Caco-2 (cell line): ENCODE data around the gene IFIT1. TPM values are rescaled to one million over a fixed set of nuclear protein-coding genes. Genes with fewer than 3 reads are reported as not detected.

Experiments used
- BruUV-seq: library from RNA; stranded (reverse); fragments of 400-500 nt; replicated peaks from 2 replicates; lab custom pipeline; 2021; lab: Mats Ljungman, UMichigan
- CTCF ChIA-PET: fragments of 300-600 bp; sonication (Branson Sonifier 250); formaldehyde crosslinking; loops from one replicate; lab custom pipeline; 2022; ENCODE audit warnings: antibody characterized with exemption; lab: Charles Lee
- POLR2A ChIA-PET: fragments of 300-600 bp; sonication (Branson Sonifier 250); formaldehyde crosslinking; loops from one replicate; lab custom pipeline; 2022; ENCODE audit warnings: antibody characterized with exemption; lab: Charles Lee
- DNase-seq, 2 experiments: peaks; one replicate each; pipeline versions ENCODE4 v3.0.0 to v3.0.0-alpha.2; 2020 to 2022
- H3K27me3 ChIP-seq: replicated peaks from 2 replicates; pipeline ENCODE4 v1.6.0; 2011; ENCODE audit warnings: low read length; ENCODE audit not compliant: control insufficient read depth, insufficient read depth
- H3K36me3 ChIP-seq: 2 replicates; pipeline ENCODE4 v1.5.1; 2011; ENCODE audit warnings: low read length; ENCODE audit not compliant: control insufficient read depth, insufficient read depth
- H3K4me1 ChIP-seq: fragments of 250-450 bp; sonication (Bioruptor Pico); 2 replicates; pipeline ENCODE4 v1.5.1; 2020; ENCODE audit warnings: mild to moderate bottlenecking
- H3K4me3 ChIP-seq: 2 replicates; pipeline ENCODE4 v1.5.1; 2011; ENCODE audit warnings: low read depth, mild to moderate bottlenecking, control low read depth, low read length
- H3K9me3 ChIP-seq: fragments of 250-450 bp; sonication (Bioruptor Pico); 2 replicates; pipeline ENCODE4 v1.5.1; 2020; ENCODE audit warnings: mild to moderate bottlenecking, moderate library complexity
- H3K27ac Mint-ChIP-seq: one replicate; pipeline ENCODE4 v1.8.0; 2022; ENCODE audit warnings: mixed read lengths; ENCODE audit not compliant: unreplicated experiment
- H3K27me3 Mint-ChIP-seq: one replicate; pipeline ENCODE4 v1.8.0; 2022; ENCODE audit warnings: mixed read lengths; ENCODE audit not compliant: insufficient read depth, unreplicated experiment
- H3K36me3 Mint-ChIP-seq: one replicate; pipeline ENCODE4 v1.8.0; 2022; ENCODE audit warnings: mild to moderate bottlenecking, mixed read lengths; ENCODE audit not compliant: insufficient read depth, unreplicated experiment
- H3K4me1 Mint-ChIP-seq: one replicate; pipeline ENCODE4 v1.8.0; 2022; ENCODE audit warnings: low read depth, mixed read lengths; ENCODE audit not compliant: unreplicated experiment
- H3K4me3 Mint-ChIP-seq: one replicate; pipeline ENCODE4 v1.8.0; 2022; ENCODE audit warnings: mild to moderate bottlenecking, moderate library complexity, mixed read lengths; ENCODE audit not compliant: unreplicated experiment
- H3K9me3 Mint-ChIP-seq: one replicate; pipeline ENCODE4 v1.8.0; 2022; ENCODE audit warnings: mixed read lengths; ENCODE audit not compliant: unreplicated experiment
- intact Hi-C: fragments of 100-400 bp; cut with micrococcal nuclease; formaldehyde crosslinking; loops from one replicate; pipeline ENCODE4 v1.10.0; 2022; ENCODE audit not compliant: unreplicated experiment
- total RNA-seq: library from RNA; stranded (reverse); gene quantifications from 2 replicates; pipeline ENCODE4 v1.2.3, GENCODE V29; 2022
- TF ChIP-seq, protein P1 (sequence below), 2 experiments: fragments of 200-600 bp in 1 of 2; IDR thresholded peaks; 1 replicate in 1 of 2; 2 replicates in 1 of 2; pipeline versions ENCODE4 v1.5.1 to v1.8.0; 2011 to 2022; ENCODE audit warnings: antibody characterized with exemption in 1 of 2, control low read depth in 1 of 2, inconsistent platforms in 1 of 2, low read depth in 1 of 2, low read length in 1 of 2, mild to moderate bottlenecking in 1 of 2, moderate library complexity in 1 of 2; ENCODE audit not compliant: insufficient read depth in 1 of 2, severe bottlenecking in 1 of 2, unreplicated experiment in 1 of 2

Gene IFIT1
- total RNA-seq, 1 experiment from 2014 or later = 5.4 TPM

DNA sequence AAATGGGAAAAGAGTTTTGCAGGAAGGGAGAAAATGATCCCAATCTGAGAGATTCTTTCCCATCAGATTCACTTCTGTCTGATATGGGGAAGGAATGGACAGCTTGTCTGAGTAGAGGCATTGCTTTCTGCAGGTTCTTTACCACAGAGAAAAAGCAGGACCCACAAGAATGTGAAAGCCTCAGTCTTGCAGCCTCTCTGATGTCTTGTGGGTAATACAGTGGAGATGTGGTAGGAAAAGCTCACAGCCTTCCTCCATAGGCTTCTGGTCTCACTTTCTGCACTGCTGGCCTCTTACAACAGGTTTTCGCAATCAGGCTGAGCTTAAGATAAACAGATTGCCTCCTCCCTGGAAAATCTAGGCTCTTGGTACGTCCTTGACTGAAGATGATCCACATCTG, 551 bp downstream of the IFIT1 start:
- H3K9me3 Mint-ChIP-seq = no peaks in the 10 kb centered on the region
- H3K36me3 ChIP-seq = no peaks in the 10 kb centered on the region
- ChIA-PET CTCF (interaction anchor here (0.9 kb wide), 1 partner anchor 38 kb away, joined by 3 read pairs; no protein-coding TSS in a partner anchor), POLR2A (interaction anchor here (0.6 kb wide), 1 partner anchor 142 kb away, joined by 3 read pairs; no protein-coding TSS in a partner anchor)
- H3K4me1 ChIP-seq = peaks cover 9% of the 10 kb centered on the region; the same call in 1 of the 2 replicates
- no peak overlapping the region for H3K27ac Mint-ChIP-seq
- intact Hi-C loops = loop anchor here (1.0 kb wide), 1 partner anchor 21 kb away; the partner anchor contains the start of gene IFIT5
- DNase-seq = peak; percentile 38 to 40
- H3K4me1 Mint-ChIP-seq = peaks cover 9% of the 10 kb centered on the region
- no peaks in the 10 kb centered on the region for H3K27me3 ChIP-seq
- no peaks in the 10 kb centered on the region for H3K9me3 ChIP-seq
- no peak overlapping the region for H3K4me3 ChIP-seq
- BruUV-seq = TSS peak; percentile 77
- no peaks in the 10 kb centered on the region for H3K36me3 Mint-ChIP-seq
- no peaks in the 10 kb centered on the region for H3K27me3 Mint-ChIP-seq
- peak overlapping the region; percentile 66 for H3K4me3 Mint-ChIP-seq
- TF ChIP-seq, protein P1, sequence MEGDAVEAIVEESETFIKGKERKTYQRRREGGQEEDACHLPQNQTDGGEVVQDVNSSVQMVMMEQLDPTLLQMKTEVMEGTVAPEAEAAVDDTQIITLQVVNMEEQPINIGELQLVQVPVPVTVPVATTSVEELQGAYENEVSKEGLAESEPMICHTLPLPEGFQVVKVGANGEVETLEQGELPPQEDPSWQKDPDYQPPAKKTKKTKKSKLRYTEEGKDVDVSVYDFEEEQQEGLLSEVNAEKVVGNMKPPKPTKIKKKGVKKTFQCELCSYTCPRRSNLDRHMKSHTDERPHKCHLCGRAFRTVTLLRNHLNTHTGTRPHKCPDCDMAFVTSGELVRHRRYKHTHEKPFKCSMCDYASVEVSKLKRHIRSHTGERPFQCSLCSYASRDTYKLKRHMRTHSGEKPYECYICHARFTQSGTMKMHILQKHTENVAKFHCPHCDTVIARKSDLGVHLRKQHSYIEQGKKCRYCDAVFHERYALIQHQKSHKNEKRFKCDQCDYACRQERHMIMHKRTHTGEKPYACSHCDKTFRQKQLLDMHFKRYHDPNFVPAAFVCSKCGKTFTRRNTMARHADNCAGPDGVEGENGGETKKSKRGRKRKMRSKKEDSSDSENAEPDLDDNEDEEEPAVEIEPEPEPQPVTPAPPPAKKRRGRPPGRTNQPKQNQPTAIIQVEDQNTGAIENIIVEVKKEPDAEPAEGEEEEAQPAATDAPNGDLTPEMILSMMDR (IDR thresholded peaks at IDR 0.05; ENCODE audit: insufficient read depth in 1 of 2, low read depth in 1 of 2, low read length in 1 of 2, severe bottlenecking in 1 of 2, unreplicated experiment in 1 of 2) = no peak

DNA sequence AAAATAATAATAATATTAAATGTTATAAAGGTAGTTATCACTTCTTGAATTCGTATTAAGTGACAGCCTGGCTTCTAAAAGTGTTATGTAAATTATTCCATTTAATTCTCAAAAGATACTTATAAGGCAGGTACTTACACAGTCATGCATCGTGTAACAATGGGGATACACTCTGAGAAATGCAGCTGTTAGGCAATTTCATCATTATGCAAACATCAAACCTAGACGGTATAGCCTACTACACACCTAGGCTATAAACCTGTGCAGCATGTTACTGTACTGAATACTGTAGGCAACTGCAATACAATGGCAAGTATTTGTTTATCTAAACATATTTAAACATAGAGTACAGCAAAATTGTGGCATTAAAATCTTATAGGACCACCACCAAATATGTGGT, 1.5 kb downstream of the IFIT1 start:
- ChIA-PET POLR2A (no interaction called here), CTCF (no interaction called here)
- Histone ChIP-seq H3K36me3 (no peaks in the 10 kb centered on the region), H3K27me3 (no peaks in the 10 kb centered on the region), H3K4me3 (no peak overlapping the region), H3K9me3 (peaks cover 3% of the 10 kb centered on the region; the same call in 1 of the 2 replicates), H3K4me1 (peaks cover 12% of the 10 kb centered on the region; the same call in 1 of the 2 replicates)
- peaks cover 9% of the 10 kb centered on the region for H3K4me1 Mint-ChIP-seq
- H3K4me3 Mint-ChIP-seq = no peak overlapping the region
- intact Hi-C loops = loop anchor here (1.0 kb wide), 1 partner anchor 20 kb away; the partner anchor contains the start of gene IFIT5
- no TSS peak for BruUV-seq
- H3K27ac Mint-ChIP-seq = no peak overlapping the region
- TF ChIP-seq, protein P1 (IDR thresholded peaks at IDR 0.05; ENCODE audit: insufficient read depth in 1 of 2, low read depth in 1 of 2, low read length in 1 of 2, severe bottlenecking in 1 of 2, unreplicated experiment in 1 of 2) = no peak
- H3K36me3 Mint-ChIP-seq = no peaks in the 10 kb centered on the region
- DNase-seq = no peak
- H3K27me3 Mint-ChIP-seq = no peaks in the 10 kb centered on the region
- no peaks in the 10 kb centered on the region for H3K9me3 Mint-ChIP-seq

DNA sequence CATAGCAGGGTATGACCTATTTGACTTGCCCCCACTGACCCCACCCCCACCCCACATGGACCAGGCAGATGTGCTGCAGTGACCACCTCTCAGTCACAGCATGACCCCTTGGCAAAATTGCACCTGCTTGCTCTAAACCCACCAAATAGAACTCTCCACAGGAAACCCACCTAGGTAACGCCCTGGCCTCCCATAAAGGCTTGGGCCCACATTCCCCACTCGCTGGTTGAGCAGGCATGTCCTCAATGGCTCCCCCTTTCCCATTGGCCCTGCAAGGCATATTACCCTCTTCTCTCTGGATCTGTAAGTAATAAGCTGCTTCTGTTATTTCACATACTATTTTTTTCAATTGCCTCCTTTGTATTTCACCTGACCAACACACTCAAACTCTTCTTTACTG, 2.7 kb downstream of the IFIT1 start:
- intact Hi-C loops = no loop called here
- ChIA-PET CTCF (no interaction called here), POLR2A (no interaction called here)
- Histone ChIP-seq H3K4me1 (peaks cover 12% of the 10 kb centered on the region; the same call in 1 of the 2 replicates), H3K27me3 (no peaks in the 10 kb centered on the region), H3K9me3 (peaks cover 3% of the 10 kb centered on the region; the same call in 1 of the 2 replicates), H3K4me3 (no peak overlapping the region), H3K36me3 (no peaks in the 10 kb centered on the region)
- no peak overlapping the region for H3K4me3 Mint-ChIP-seq
- TF ChIP-seq, protein P1 (IDR thresholded peaks at IDR 0.05; ENCODE audit: insufficient read depth in 1 of 2, low read depth in 1 of 2, low read length in 1 of 2, severe bottlenecking in 1 of 2, unreplicated experiment in 1 of 2) = no peak
- BruUV-seq = no TSS peak
- no peak for DNase-seq
- no peaks in the 10 kb centered on the region for H3K9me3 Mint-ChIP-seq
- peaks cover 9% of the 10 kb centered on the region for H3K4me1 Mint-ChIP-seq
- H3K27ac Mint-ChIP-seq = no peak overlapping the region
- no peaks in the 10 kb centered on the region for H3K27me3 Mint-ChIP-seq
- no peaks in the 10 kb centered on the region for H3K36me3 Mint-ChIP-seq
